Stimulated activated CD8-positive, alpha-beta memory T cell treated with anti-CD3 and anti-CD28 coated beads, Interleukin-4, amount 100 ng/mL, for 4 hours (primary cell): Measurements from ENCODE around the gene RIN3.
"Not testable (repeated sequence)": the region's sequence is repeated elsewhere in the genome, so short reads cannot be mapped to it uniquely, and the experiment has no call there.

ENCODE experiments used
- DNase-seq, 2 donors: peaks; one replicate each; pipeline ENCODE4 v3.0.0-alpha.2; 2020; ENCODE audit warnings: low read depth in 2 of 2, low spot score in 1 of 2

The RIN3 gene

GRCh38 chr14:92659765-92660561, 146.4 kb downstream of the RIN3 start:
- DNase-seq: no peak

- no peak for DNase-seq
Observed at GRCh38 chr14:92660571-92660970, 147.0 kb downstream of the RIN3 start.

- no peak for DNase-seq
Observed at GRCh38 chr14:92663049-92663448, 149.5 kb downstream of the RIN3 start.

- no peak for DNase-seq
Observed at GRCh38 chr14:92665661-92666110, 152.1 kb downstream of the RIN3 start.

- no peak for DNase-seq
Observed at GRCh38 chr14:92666251-92666650, 152.7 kb downstream of the RIN3 start.

- DNase-seq: no peak
Observed at GRCh38 chr14:92668276-92668973, 154.8 kb downstream of the RIN3 start.

- DNase-seq: no peak
Observed at GRCh38 chr14:92670160-92670559, 156.6 kb downstream of the RIN3 start.

- no peak for DNase-seq
Observed at GRCh38 chr14:92670643-92671366, 157.2 kb downstream of the RIN3 start.

- DNase-seq: no peak
Observed at GRCh38 chr14:92673601-92674150, 160.1 kb downstream of the RIN3 start.

GRCh38 chr14:92675421-92675820, 161.8 kb downstream of the RIN3 start:
- DNase-seq: no peak

- no peak for DNase-seq
Observed at GRCh38 chr14:92675976-92676375, 162.4 kb downstream of the RIN3 start.

- no peak for DNase-seq
Observed at GRCh38 chr14:92676403-92677086, 163.0 kb downstream of the RIN3 start.

- no peak for DNase-seq
Observed at GRCh38 chr14:92677087-92677668, 163.6 kb downstream of the RIN3 start.

- DNase-seq: no peak
Observed at GRCh38 chr14:92677955-92678354, 164.4 kb downstream of the RIN3 start.

GRCh38 chr14:92678766-92679165, 165.2 kb downstream of the RIN3 start:
- DNase-seq: no peak

GRCh38 chr14:92679246-92679645, 165.7 kb downstream of the RIN3 start:
- DNase-seq: no peak

GRCh38 chr14:92680330-92680729, 166.7 kb downstream of the RIN3 start:
- not testable (repeated sequence) for DNase-seq

GRCh38 chr14:92680781-92681650, 167.4 kb downstream of the RIN3 start:
- DNase-seq: peak; percentile 39 to 54

- no peak for DNase-seq
Observed at GRCh38 chr14:92683041-92683440, 169.5 kb downstream of the RIN3 start.
